Keratinocyte (primary cell): ENCODE results near the gene CYP4F22.
"Not testable (repeated sequence)": the region's sequence is repeated elsewhere in the genome, so short reads cannot be mapped to it uniquely, and the experiment has no call there.

Experiments used
- CTCF ChIP-seq, 3 experiments: IDR thresholded peaks in 1 of 3; conservative IDR thresholded peaks in 1 of 3; optimal IDR thresholded peaks in 1 of 3; 2 replicates in 2 of 3; 3 replicates in 1 of 3; pipeline versions ENCODE3 to v1.5.1; 2011; ENCODE audit warnings: low read length in 3 of 3, mild to moderate bottlenecking in 3 of 3, moderate library complexity in 2 of 3, control low read depth in 1 of 3, inconsistent platforms in 1 of 3; ENCODE audit not compliant: insufficient read depth in 2 of 3; ENCODE audit errors: extremely low read depth in 1 of 3
- EZH2 ChIP-seq: IDR thresholded peaks from one replicate; pipeline ENCODE4 v1.6.1; 2012; ENCODE audit warnings: inconsistent platforms, mild to moderate bottlenecking, low read length, moderate library complexity

- not testable (repeated sequence) for TF ChIP-seq CTCF (optimal IDR thresholded peaks at IDR 0.05 in 1 of 3, IDR thresholded peaks at IDR 0.05 in 1 of 3, conservative IDR thresholded peaks at IDR 0.05 in 1 of 3; ENCODE audit: extremely low read depth in 1 of 3, insufficient read depth in 2 of 3, low read length in 3 of 3); EZH2
These were observed 6.9 kb downstream of the CYP4F22 start for GRCh38 chr19:15515227-15515625.
